H7 (cell line): ENCODE results near the gene FHL2. TPM values are rescaled to one million over a fixed set of nuclear protein-coding genes. Genes with fewer than 3 reads are reported as not detected.

ENCODE experiments used
- DNase-seq: peaks from one replicate; pipeline ENCODE4 v3.0.0; 2012
- H3K27me3 ChIP-seq: 2 replicates; pipeline ENCODE4 v1.6.0; 2011; ENCODE audit warnings: mild to moderate bottlenecking, low read length; ENCODE audit not compliant: control insufficient read depth, insufficient read depth
- H3K36me3 ChIP-seq: replicated peaks from 2 replicates; pipeline ENCODE4 v1.5.1; 2011; ENCODE audit warnings: low read length; ENCODE audit not compliant: control insufficient read depth, insufficient read depth
- H3K4me3 ChIP-seq: 2 replicates; pipeline ENCODE4 v1.5.1; 2011; ENCODE audit warnings: low read depth, mild to moderate bottlenecking, control low read depth, low read length, moderate library complexity; ENCODE audit not compliant: insufficient read depth
- total RNA-seq: library from RNA; depleted of rRNA; stranded (reverse); fragments of >200 nt; shearing (Covaris generic); gene quantifications from 2 replicates; pipeline ENCODE4 v1.2.3, GENCODE V29; 2014; rRNA removed

FHL2 gene
- total RNA-seq, 1 experiment from 2014 or later: 20.0 TPM

GRCh38 chr2:105323111-105323510 lies 75.7 kb downstream of the FHL2 start:
- no peak for DNase-seq

GRCh38 chr2:105321875-105322646 lies 76.8 kb downstream of the FHL2 start:
- Histone ChIP-seq H3K36me3 (no peaks in the 10 kb centered on the region), H3K27me3 (no peaks in the 10 kb centered on the region), H3K4me3 (no peak overlapping the region)
- no peak for DNase-seq

More at GRCh38 chr2:105323111-105323510, 75.7 kb downstream of the FHL2 start:
- no peaks in the 10 kb centered on the region for H3K36me3 ChIP-seq
- no peak overlapping the region for H3K4me3 ChIP-seq
- no peaks in the 10 kb centered on the region for H3K27me3 ChIP-seq

GRCh38 chr2:105320651-105321215 lies 78.1 kb downstream of the FHL2 start:
- H3K36me3 ChIP-seq: no peaks in the 10 kb centered on the region
- H3K4me3 ChIP-seq: no peak overlapping the region
- H3K27me3 ChIP-seq: no peaks in the 10 kb centered on the region
- DNase-seq: no peak

GRCh38 chr2:105317937-105318336 lies 80.9 kb downstream of the FHL2 start:
- H3K4me3 ChIP-seq: no peak overlapping the region
- H3K27me3 ChIP-seq: no peaks in the 10 kb centered on the region
- no peak for DNase-seq
- no peaks in the 10 kb centered on the region for H3K36me3 ChIP-seq

GRCh38 chr2:105315314-105315713 lies 83.5 kb downstream of the FHL2 start:
- no peaks in the 10 kb centered on the region for H3K36me3 ChIP-seq
- H3K4me3 ChIP-seq: no peak overlapping the region
- no peaks in the 10 kb centered on the region for H3K27me3 ChIP-seq

GRCh38 chr2:105313877-105314276 lies 85.0 kb downstream of the FHL2 start:
- Histone ChIP-seq H3K27me3 (no peaks in the 10 kb centered on the region), H3K36me3 (no peaks in the 10 kb centered on the region), H3K4me3 (no peak overlapping the region)
- no peak for DNase-seq

More at GRCh38 chr2:105315314-105315713, 83.5 kb downstream of the FHL2 start:
- no peak for DNase-seq

Other genes starting within 250 kb of the FHL2 start
- gene GPR45, start 157.3 kb downstream of the FHL2 start, total RNA-seq: 0.15 TPM in 1 of 2 replicates, not detected in the other
- 16.4 and 19.5 TPM in 2 replicates for gene TGFBRAP1, start 69.3 kb downstream of the FHL2 start, total RNA-seq
- 8.4 and 11.4 TPM in 2 replicates for gene C2orf49, start 61.5 kb downstream of the FHL2 start, total RNA-seq